Urinary bladder (tissue), 4 donors: ENCODE results near the gene TNNI2. TPM values are rescaled to one million over a fixed set of nuclear protein-coding genes. Genes with fewer than 3 reads are reported as not detected.
"Not testable (repeated sequence)": the region's sequence is repeated elsewhere in the genome, so short reads cannot be mapped to it uniquely, and the experiment has no call there.

Experiments used
- DNase-seq: peaks from one replicate; pipeline ENCODE4 v3.0.0-alpha.2; 2015; ENCODE audit errors: extremely low spot score
- H3K27ac ChIP-seq: one replicate; pipeline ENCODE4 v1.5.1; 2013; ENCODE audit warnings: low read depth, mild to moderate bottlenecking, moderate library complexity
- H3K36me3 ChIP-seq: one replicate; pipeline ENCODE4 v1.6.1; 2013; ENCODE audit warnings: mild to moderate bottlenecking, moderate library complexity; ENCODE audit not compliant: insufficient read depth
- H3K4me1 ChIP-seq: one replicate; pipeline ENCODE4 v1.6.1; 2013; ENCODE audit warnings: mild to moderate bottlenecking, moderate library complexity; ENCODE audit not compliant: insufficient read depth
- H3K4me3 ChIP-seq: one replicate; pipeline ENCODE4 v1.5.1; 2013; ENCODE audit warnings: low read depth, low read length
- WGBS: extraction: QIAGEN DNeasy Blood & Tissue Kit; methylation state at CpG from one replicate; pipeline ENCODE4 v1.1.7; 2013; 5-methylcytosine and 5-hydroxymethylcytosine counted together
- polyA plus RNA-seq: library from polyadenylated mRNA; stranded (reverse); fragments of 200-250 nt; gene quantifications from one replicate; pipeline ENCODE4 v1.2.3, GENCODE V29; 2013
- total RNA-seq: library from RNA; depleted of rRNA; stranded (reverse); fragments of >200 nt; gene quantifications from one replicate; pipeline ENCODE4 v1.2.3, GENCODE V29; 2014
- donor health status: healthy with polysubstance abuse.
- donor health status: healthy.

Gene TNNI2
- total and polyA plus RNA-seq, 2 donors = 4.6 to 32.6 TPM

- Histone ChIP-seq H3K4me3 (peak overlapping the region; percentile 62), H3K36me3 (no peaks in the 10 kb centered on the region), H3K4me1 (no peaks in the 10 kb centered on the region), H3K27ac (peak overlapping the region; percentile 87)
- 54% methylated on average over 12 of the region's 12 CpGs for WGBS
- no peak for DNase-seq
Measured at GRCh38 chr11:1870326-1870696, 31.5 kb downstream of the TNNI2 start.

DNA sequence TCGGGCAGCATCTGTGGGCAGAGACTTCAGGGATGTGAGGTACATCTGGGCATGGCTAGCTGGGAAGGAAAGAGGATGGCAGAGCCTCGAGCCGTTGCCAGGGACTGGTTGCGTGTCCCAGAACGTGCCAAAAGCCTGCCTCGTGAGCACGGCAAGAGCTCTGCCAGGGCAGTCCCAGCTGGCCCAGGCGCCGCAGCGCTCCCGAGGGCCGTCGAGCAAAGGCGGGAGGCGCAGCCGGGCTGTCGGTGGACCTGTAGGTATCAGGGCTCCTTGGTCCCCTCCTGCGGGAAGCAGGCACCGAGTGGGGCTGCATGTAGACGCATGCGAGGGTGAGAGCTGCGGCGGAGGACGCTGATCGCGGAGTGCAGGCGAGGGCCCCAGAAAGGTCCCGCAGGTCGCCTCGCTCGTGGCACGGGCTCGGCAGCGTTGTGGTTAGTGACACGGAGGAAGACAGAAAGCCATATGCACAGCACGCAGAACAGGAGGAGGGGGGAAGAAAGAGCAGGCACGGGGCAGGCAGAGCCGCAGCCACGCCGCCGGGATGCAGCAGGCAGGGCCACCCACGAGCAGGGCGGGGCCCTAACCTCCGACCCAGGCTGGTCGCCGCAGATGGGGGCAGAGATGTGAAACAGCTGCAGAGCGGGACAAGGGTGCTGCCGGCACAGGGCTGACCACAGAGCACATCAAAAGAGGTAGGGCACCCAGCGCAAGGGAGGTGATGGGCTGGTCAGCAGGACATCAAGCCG is 32.1 kb downstream of the TNNI2 start:
- H3K36me3 ChIP-seq = no peaks in the 10 kb centered on the region
- peak overlapping the region; percentile 87 for H3K27ac ChIP-seq
- WGBS = 35% methylated on average over 50 of the region's 50 CpGs
- no peak for DNase-seq
- H3K4me3 ChIP-seq = peak overlapping the region; percentile 62
- no peaks in the 10 kb centered on the region for H3K4me1 ChIP-seq

DNA sequence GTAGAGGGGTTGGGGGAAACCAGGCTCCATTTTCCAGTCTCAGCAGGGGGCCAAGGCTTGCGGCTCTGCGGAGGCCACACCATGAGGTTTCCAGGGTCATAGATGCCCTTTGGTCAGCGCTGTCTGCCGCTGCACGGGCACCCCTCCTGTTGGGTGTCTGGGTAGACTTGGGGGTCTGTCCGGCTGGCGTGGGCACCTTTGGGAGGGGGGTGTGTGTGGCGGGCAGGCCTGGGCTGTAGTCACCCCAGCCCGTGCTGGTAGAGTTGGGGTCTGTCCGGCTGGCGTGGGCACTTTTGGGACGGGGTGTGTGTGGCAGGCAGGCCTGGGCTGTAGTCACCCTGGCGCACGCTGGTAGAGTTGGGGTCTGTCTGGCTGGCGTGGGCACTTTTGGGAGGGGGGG is 32.8 kb downstream of the TNNI2 start:
- no peaks in the 10 kb centered on the region for H3K4me1 ChIP-seq
- H3K4me3 ChIP-seq = peak overlapping the region; percentile 62
- WGBS = 74% methylated on average over 15 of the region's 15 CpGs

GRCh38 chr11:1872267-1872985 is 33.6 kb downstream of the TNNI2 start:
- 66% methylated on average over 25 of the region's 25 CpGs for WGBS
- H3K27ac ChIP-seq = peak overlapping the region; percentile 87
- no peak for DNase-seq
- H3K4me3 ChIP-seq = peak overlapping the region; percentile 62
- H3K4me1 ChIP-seq = no peaks in the 10 kb centered on the region
- no peaks in the 10 kb centered on the region for H3K36me3 ChIP-seq

More for the DNA sequence above, 32.8 kb downstream of the TNNI2 start:
- Histone ChIP-seq H3K36me3 (no peaks in the 10 kb centered on the region), H3K27ac (peak overlapping the region; percentile 87)
- no peak for DNase-seq

GRCh38 chr11:1873048-1873812 is 34.4 kb downstream of the TNNI2 start:
- H3K4me1 ChIP-seq = no peaks in the 10 kb centered on the region
- peak overlapping the region; percentile 87 for H3K27ac ChIP-seq
- no peaks in the 10 kb centered on the region for H3K36me3 ChIP-seq
- 28% methylated on average over 11 of the region's 11 CpGs for WGBS
- no peak for DNase-seq
- peak overlapping the region; percentile 62 for H3K4me3 ChIP-seq

GRCh38 chr11:1873813-1874150 is 35.0 kb downstream of the TNNI2 start:
- not testable (repeated sequence) for H3K36me3 ChIP-seq, H3K4me1 ChIP-seq, DNase-seq
- Histone ChIP-seq H3K27ac (peak overlapping the region; percentile 75), H3K4me3 (peak overlapping the region; percentile 28)
- 79% methylated on average over 17 of the region's 17 CpGs for WGBS

DNA sequence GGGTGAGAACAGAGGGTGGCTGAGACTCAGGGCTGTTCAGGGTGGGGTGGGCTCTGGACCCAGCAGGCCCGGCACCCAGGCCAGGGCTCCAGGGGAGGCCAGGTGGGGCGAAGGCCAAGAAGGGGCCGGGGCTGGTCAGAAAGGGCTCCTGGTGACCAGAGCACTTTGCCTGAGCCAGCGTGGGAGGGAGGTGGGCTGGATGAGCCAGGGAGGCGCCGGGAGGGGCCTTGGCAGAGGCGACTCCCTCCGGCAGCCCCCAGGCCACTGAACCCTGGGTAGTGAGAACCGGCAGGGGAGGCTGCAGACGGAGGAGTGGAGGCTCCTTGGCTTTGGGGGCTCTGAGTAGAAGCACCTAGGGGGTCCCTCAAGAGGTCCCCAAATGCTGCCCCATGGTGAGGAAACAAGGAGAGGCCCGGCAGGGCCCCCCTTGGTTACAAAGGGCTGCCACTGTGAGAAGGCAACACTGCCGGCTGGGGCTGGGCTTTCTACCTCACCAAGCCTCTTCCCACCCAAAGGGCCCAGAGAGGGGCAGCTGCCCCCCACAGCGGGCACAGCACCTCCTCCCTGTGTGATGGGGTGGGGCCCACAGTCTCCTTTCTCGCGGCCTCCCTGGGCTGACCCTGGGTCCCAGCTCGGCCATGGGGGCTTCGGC is 35.8 kb downstream of the TNNI2 start:
- H3K4me1 ChIP-seq, DNase-seq, H3K36me3 ChIP-seq: not testable (repeated sequence)
- 63% methylated on average over 17 of the region's 17 CpGs for WGBS
- peak overlapping the region; percentile 72 for H3K27ac ChIP-seq
- peak overlapping the region; percentile 14 for H3K4me3 ChIP-seq

DNA sequence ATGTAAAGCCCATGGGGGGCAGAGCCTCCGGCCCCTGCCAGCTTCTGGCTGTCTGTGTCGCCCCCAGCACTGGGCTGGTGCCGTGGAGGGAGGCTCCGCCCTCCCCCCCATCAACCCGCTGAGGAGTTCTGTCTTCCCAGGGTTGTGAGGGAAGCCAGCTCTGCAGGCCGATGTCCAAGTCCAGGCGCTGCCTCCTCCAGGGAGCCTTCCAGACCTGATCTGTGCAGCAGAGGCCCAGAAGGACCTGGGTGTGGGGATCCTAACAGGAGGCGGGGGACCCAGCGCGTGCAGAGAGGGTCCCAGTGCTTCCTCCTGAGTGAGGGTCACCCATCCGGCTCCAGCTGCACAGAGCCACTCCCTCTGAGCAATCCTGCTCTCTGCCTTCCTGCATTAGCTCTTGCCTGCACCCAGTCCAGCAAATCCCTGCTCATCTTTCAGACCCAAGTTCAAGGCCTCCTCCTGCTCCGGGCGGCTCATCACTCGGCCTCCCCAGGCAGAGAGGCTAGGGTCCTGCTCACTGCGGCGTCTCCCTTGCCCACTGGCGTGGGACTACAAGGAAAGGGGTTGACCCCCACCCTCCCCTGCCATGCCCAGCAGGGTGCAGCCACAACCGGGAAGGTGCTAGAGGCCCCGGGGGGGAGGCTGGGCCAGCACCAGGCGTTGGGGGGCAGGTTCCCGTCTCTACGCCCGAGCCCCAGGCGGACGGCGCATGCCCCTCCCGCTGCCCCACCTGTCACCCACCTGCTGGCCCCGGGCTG is 36.5 kb downstream of the TNNI2 start:
- 43% methylated on average over 28 of the region's 28 CpGs for WGBS
- Histone ChIP-seq H3K36me3 (no peaks in the 10 kb centered on the region), H3K4me1 (no peaks in the 10 kb centered on the region), H3K4me3 (peak overlapping the region; percentile 10), H3K27ac (peak overlapping the region; percentile 72)
- no peak for DNase-seq

GRCh38 chr11:1875851-1876301 is 37.1 kb downstream of the TNNI2 start:
- DNase-seq, H3K36me3 ChIP-seq, H3K4me1 ChIP-seq: not testable (repeated sequence)
- whole genome bisulfite sequencing = 55% methylated on average over 13 of the region's 13 CpGs
- Histone ChIP-seq H3K27ac (peak overlapping the region; percentile 65), H3K4me3 (peak overlapping the region; percentile 15)

- H3K4me3 ChIP-seq = peak overlapping the region; percentile 15
- H3K36me3 ChIP-seq = no peaks in the 10 kb centered on the region
- DNase-seq = no peak
- no peaks in the 10 kb centered on the region for H3K4me1 ChIP-seq
- H3K27ac ChIP-seq = peak overlapping the region; percentile 65
- 15% methylated on average over 26 of the region's 26 CpGs for WGBS
Measured at GRCh38 chr11:1876361-1877063, 37.7 kb downstream of the TNNI2 start.

DNA sequence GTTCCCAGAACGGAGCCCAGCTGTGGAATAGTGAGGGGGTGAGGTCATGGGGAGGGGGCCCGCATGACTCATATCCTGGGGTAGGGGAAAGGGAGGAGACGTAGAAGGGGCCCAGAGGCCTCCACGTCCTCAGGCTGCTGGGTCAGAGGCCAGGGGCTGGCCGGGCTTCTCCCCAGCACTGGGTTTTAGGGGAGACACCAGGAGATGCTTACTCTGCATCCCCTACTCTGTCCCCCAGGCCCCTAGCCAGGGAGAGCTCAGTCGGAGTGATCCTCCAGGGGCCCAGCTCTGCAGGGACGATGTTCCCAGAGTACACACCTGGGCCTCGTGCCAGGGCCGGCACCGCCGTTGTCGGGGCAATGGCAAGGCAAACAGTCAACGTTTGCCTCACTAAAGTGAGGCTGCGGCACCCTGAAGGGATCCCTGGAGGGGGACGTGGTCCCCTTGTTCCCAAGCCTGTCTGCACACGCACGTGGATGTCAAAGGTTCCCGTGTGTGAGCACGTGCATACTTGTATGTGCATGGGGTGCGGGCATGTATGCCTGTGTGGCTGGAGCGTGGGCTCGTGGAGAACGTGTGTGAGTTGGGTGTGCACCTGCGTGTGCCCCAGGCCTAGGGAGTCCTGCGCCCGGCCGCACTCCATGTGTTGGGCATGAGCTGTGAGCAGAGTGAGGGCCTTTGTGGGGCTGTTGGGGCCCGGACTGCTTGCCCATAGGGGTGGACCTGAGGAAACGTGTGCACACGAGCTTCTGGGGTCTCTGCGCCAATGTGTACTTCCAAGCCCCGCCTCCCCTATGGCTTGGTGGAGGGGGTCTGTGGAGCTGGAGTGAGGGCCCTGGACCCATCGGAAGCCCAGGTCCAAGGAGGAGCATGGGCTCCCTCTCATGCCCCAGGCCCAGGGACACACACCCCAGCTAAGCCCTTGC is 38.7 kb downstream of the TNNI2 start:
- no peak for DNase-seq
- no peaks in the 10 kb centered on the region for H3K4me1 ChIP-seq
- WGBS = 33% methylated on average over 33 of the region's 33 CpGs

More for the DNA sequence above, 38.7 kb downstream of the TNNI2 start:
- peak overlapping the region; percentile 95 for H3K27ac ChIP-seq
- no peak overlapping the region for H3K4me3 ChIP-seq
- no peaks in the 10 kb centered on the region for H3K36me3 ChIP-seq
